PC-3 (cell line): ENCODE results near the gene LCAT.
"Not testable (repeated sequence)": the region's sequence is repeated elsewhere in the genome, so short reads cannot be mapped to it uniquely, and the experiment has no call there.

Experiments
- CTCF ChIP-seq: fragments of 300-600 bp; sonication (generic); conservative IDR thresholded peaks from 2 replicates; pipeline ENCODE4 v1.5.1; 2017; ENCODE audit warnings: antibody characterized with exemption, low read depth, mild to moderate bottlenecking, low read length
- EZH2 ChIP-seq: fragments of 300-600 bp; sonication (generic); IDR thresholded peaks from one replicate; pipeline ENCODE4 v1.6.1; 2017; ENCODE audit warnings: antibody characterized with exemption, mild to moderate bottlenecking, low read length; ENCODE audit not compliant: unreplicated experiment
- EZH2phosphoT487 ChIP-seq: fragments of 300-600 bp; sonication (generic); IDR thresholded peaks from 2 replicates; pipeline ENCODE4 v1.6.1; 2018; ENCODE audit warnings: mild to moderate bottlenecking, antibody characterized with exemption, low read length, borderline replicate concordance

GRCh38 chr16:67937713-67938112 is 6.2 kb downstream of the LCAT start:
- not testable (repeated sequence) for TF ChIP-seq EZH2, CTCF, EZH2phosphoT487
